GM12892 (cell line): ENCODE measurements around the gene SPATA2L.

Experiments used
- DNase-seq: peaks from one replicate; pipeline ENCODE4 v3.0.0; 2011; ENCODE audit not compliant: insufficient read length
- FAIRE-seq: peaks from 2 replicates; lab custom pipeline; 2011; peaks lifted over from hg19 to GRCh38; lab: Jason Lieb, UNC
- POLR2A ChIP-seq: IDR thresholded peaks from 2 replicates; pipeline ENCODE4 v1.6.1; 2011; ENCODE audit warnings: low read depth, low read length, control low read depth
- POLR2AphosphoS5 ChIP-seq: IDR thresholded peaks from 2 replicates; pipeline ENCODE4 v1.6.1; 2011; ENCODE audit warnings: low read depth, low read length, control low read depth
- TAF1 ChIP-seq: IDR thresholded peaks from 2 replicates; pipeline ENCODE4 v1.6.1; 2011; ENCODE audit warnings: low read depth, mild to moderate bottlenecking, control low read depth, low read length, borderline replicate concordance

The SPATA2L gene

DNA sequence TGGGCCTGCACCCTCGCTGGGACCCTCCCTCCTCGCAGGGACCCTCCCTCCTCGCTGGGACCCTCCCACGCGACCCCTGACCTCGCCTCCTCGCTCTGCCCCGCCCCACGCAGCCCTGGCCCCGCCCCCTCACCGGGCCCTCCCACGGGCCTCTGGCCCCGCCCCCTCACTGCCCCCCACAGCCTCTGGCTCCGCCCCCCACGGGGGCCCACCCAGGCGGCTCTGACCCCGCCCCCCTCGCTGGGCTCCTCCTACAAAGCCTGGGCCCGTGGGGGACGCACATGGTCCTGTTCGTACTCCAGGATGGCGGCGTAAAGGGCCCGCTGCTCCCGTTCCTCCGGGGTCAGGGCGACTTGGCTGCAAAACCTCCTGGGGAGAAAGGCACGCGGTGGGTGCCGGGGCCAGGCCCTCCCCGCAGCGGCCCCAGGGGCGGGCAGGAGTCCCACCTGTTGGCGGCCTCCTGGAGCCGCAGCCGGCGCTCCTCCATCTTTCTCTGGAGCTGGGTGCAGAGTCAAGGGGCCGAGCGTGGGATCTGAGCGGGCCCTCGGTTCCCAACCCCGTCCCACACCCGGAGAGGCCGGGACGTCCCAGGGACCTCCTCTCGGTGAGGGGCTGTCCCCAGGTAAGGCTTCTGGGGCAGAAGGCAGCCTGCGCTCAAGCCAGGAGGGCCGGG is 10.2 kb upstream of the SPATA2L start:
- TF ChIP-seq POLR2A (peak; percentile 82), TAF1 (peak; percentile 29; the same call in 1 of the 2 replicates), POLR2AphosphoS5 (peak; percentile 66)
- DNase-seq (peak; percentile 99), FAIRE-seq (peak; percentile 88)

DNA sequence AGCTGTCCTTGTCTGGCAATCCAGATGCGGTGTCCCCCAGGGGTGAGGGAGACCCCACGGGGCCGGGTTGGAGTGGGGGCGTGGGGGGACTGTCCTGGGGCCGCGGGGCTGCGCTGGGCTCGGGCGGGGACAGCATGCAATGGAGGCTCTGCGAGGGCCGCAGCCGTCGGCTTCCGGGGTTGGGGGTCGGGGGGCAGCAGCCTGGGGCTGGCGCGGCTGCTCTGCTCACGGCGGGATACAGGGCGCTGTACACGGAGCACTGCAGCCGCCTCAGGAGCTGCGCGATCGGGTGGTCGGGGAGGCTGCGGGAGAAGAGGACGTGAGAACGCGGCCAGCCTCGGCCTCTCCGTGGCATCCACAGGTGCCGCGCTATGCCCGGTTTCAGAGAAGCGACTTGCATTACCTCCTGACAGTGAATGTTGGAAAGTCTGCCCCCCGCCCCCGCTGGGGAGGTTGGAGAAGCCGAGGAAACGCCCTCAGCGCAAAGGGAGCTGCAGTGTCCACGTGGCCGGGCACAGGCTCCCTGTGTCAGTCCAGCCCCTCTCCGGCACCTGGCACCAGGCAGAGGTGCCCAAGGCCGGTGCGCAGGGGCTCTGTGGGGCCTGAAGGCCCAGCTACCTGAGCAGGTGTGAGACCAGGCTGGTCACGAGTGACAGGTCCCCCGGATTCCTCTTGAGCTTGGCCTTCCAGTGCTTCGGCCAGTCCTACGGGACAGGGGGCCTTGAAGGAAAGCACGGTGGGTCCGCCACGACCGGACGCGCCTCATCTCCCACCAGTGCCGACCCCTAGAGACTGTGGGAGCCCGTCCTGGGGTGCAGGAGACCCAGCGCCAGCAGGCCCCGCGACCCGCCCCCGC is 9.4 kb upstream of the SPATA2L start:
- FAIRE-seq (no peak), DNase-seq (no peak)
- no peak for TF ChIP-seq POLR2AphosphoS5
- TF ChIP-seq TAF1: no peak
- TF ChIP-seq POLR2A: no peak

DNA sequence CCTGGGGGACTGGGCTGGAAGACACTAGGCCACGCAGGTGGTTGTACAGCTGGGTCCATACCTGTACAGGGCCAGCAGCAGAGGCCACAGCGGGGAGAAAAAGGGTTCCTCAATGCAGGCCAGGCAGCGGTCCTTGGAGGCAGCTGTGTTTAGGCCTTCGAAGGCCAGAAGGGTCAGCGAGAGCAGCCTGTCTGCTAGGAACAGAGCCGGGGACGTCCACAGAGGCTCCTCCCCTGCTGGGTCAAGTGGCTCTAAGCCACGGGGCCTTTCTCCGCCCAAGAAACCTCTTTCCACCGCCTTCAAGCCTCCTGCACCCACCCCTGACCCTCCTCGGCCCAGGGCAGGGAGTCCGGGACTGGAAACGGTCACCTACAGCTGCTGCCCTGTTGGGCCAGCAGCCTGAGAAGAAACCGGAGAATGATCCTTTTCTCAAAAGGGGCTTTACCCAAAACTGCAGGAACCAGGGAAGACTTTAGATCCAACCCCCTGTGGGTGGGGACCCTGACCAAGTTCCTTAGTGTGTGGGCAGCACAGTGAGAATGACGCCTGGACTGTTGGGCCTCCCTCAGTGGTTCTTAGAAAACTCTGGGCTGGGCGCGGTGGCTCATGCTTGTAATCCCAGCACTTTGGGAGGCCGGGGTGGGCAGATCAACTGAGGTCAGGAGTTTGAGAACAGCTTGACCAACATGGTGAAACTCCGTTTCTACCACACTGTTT is 8.4 kb upstream of the SPATA2L start:
- FAIRE-seq: no peak
- no peak for DNase-seq
- TF ChIP-seq POLR2A: no peak
- no peak for TF ChIP-seq POLR2AphosphoS5
- TF ChIP-seq TAF1: no peak

DNA sequence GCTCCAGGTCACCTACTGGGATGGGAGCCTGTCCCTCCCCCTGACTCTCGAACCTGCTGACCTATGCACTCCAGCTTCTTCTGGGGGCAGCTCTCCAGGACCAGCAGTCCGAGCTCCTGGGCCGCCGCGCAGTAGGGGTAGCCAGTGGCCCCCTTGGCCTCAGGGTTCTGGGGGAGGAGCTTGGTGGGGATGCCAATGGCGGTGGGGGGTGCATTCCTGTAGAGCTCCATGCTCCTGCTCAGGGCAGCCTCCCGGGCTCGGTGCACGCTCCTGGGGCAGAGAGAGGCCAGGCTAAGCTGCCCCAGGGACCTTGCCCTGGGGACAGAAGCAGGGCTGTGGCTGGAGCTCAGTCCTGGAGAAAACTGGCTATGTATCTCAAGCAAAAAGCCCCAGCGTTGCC is 7.7 kb upstream of the SPATA2L start:
- DNase-seq: no peak
- TF ChIP-seq POLR2AphosphoS5: no peak
- no peak for TF ChIP-seq POLR2A
- TF ChIP-seq TAF1: no peak
- FAIRE-seq: no peak

DNA sequence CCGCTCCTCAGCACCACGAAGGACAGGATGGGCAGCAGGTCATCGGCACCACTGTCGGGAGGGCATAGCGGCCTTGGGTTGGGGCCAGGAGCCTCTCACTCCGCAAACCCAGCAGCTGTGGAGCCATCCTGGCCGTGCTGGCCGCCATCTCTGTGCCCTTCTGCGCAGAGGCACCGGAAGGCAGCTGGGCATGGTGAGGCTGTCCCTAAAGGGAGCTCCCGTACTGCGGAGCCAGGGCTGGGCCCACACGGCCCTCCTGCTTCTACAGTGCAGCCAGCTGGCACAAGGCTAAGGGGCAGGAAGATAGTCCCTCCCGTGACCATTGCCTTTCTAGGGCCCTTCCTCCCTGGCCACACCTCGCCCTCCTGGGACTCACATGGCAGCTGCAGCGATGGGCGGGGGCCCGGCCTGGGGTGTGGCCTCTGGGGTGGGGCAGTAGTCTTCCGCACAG is 7.0 kb upstream of the SPATA2L start:
- no peak for FAIRE-seq
- no peak for DNase-seq
- no peak for TF ChIP-seq POLR2AphosphoS5
- no peak for TF ChIP-seq POLR2A
- no peak for TF ChIP-seq TAF1

DNA sequence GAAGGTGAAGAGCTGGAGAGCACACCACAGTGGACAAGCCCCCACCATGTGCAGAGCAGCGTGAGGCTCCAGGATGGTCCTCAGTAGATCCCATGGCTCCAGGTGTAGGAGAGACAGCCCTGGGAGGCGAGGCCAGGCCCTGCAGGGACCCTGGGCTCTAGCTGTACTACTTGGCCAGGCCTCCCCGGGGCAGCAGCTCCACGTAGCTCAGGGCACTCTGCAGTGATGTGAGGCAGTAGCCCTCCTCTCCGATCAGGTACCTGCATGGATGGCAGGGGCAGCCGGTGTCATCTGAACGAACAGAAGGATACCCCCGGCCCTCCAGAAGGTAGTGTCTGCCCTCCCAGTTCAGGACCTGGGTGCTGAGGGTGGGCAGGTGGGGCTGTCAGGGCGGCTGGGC is 6.2 kb upstream of the SPATA2L start:
- DNase-seq: no peak
- FAIRE-seq: no peak
- TF ChIP-seq POLR2AphosphoS5: no peak

DNA sequence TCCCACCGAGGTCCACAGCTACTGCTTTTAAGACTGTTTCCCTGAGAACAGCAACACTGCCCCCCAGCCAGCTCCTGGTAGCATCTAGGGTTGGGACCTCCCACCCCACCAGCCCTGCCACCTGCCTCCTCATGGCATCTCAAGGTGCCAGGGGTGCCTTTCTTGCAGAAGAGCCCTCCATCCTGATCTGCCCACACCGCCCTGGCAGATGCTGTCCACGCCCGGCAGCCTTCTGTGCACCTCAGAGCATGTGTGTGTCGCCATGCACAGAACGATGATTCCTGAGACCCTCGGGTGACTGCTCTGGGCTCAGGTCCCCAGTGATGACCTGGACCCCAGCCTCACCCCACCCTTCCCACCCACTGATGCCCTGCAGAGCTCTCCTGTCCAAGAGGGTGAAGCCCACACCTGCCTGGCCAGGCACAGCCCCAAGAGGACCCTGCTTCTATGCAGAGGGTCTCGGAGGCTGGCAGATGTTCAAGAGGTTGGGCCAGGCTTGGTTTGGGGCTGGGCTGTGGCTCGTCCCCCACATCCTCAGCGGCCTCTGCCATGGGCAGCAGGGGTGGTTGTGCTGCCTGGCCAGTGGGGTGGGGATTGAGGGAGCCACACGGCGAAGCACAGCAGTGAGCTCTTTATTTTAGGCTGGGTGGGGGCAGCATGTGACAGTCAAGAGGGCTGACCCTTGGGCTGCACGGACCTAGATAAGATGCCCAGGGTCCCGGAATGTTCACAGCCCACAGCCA is 5.2 kb upstream of the SPATA2L start:
- DNase-seq: no peak
- no peak for FAIRE-seq
- TF ChIP-seq TAF1 (no peak), POLR2A (no peak), POLR2AphosphoS5 (no peak)

DNA sequence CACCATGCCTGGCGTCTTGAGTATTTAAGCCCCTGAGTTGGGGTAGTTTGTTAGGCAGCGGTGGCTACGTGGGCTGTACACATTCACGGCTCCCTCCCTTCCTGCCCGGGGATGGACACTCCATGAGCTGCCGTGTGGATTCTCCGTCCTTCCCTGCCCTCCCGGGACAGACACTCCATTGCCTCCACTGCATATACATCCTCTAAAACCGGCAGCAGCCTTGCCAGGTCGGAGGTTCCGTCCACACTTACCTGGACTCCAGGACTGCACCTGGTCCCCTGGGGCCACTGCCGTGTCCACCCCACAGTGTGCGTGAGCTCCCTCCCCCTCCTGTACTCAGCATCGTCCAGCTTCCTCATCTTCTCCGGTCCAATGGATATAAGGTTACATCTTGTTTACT is 3.5 kb upstream of the SPATA2L start:
- TF ChIP-seq POLR2A: no peak
- no peak for TF ChIP-seq POLR2AphosphoS5
- no peak for TF ChIP-seq TAF1
- DNase-seq: no peak
- FAIRE-seq: no peak

DNA sequence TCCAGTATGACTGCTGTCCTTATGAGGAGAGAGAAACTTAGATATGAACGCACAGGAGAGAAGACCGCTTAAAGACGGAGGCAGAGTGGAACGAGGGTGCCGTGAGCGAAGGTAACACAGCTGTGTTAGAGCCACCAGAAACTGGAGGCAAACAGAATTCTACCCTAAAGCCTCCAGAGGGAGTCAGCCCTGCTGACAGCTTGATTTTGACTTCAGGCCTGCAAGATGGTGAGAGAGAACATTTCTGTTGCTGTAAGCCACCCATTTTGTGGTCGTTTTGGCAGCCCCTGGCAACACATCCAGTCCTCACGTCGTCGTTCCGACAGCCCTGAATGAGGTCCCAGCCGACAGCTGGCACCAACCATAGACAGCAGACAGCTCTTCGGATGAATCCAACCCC is 2.8 kb upstream of the SPATA2L start:
- DNase-seq (no peak), FAIRE-seq (no peak)
- TF ChIP-seq POLR2AphosphoS5: no peak
- TF ChIP-seq POLR2A: no peak
- no peak for TF ChIP-seq TAF1

DNA sequence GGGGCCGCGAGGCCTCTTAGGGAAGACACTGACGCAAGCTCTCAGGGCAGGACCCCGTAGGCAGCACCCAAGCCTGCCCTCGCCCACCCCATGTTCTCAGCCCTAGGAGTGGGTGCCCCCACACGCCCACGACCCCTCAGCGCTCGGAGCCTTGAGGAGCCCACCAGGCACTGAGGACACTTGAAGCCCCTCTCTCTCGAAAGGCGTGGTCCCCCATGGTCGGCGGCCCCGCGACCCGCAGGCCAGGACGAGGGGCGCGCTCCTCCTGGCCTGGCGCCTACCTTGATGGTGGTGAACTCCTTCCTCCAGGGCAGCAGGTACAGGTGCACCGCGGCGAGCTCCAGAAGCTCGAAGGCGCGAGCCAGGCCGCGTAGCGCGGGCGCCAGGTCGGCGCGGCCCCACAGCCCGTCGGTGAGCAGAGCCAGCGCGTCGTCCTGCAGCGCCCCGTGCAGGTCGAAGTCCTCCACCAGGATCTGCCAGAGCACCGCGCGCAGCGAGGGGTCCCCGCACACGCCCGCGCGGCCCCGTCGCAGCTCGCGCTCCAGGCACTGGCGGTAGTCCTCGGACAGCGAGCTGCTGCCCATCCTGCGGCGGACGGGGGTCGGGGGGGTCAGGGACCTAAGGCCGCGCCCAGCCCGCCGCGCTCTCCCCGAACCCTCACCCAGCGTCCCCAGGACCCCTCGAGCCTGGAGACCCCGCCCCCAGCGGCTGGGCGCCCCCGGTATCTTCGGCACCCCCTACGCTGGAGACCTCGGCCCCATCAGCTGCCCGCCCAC is 668 bp downstream of the SPATA2L start:
- TF ChIP-seq POLR2A: no peak
- TF ChIP-seq TAF1: no peak
- no peak for TF ChIP-seq POLR2AphosphoS5
- FAIRE-seq: peak; percentile 82
- no peak for DNase-seq
